Ovary (tissue), 3 donors: ENCODE measurements around the gene SDHAF2.

Experiments
- CTCF ChIP-seq, 3 donors: fragments of 450-650 bp in 2 of 3; fragments of 200-600 bp in 1 of 3; IDR thresholded peaks; one replicate each; pipeline versions ENCODE4 v1.5.1 to v1.8.0; 2016 to 2022; ENCODE audit warnings: antibody characterized with exemption in 3 of 3, mild to moderate bottlenecking in 1 of 3
- EP300 ChIP-seq: sonication (generic); formaldehyde crosslinking; IDR thresholded peaks from one replicate; pipeline ENCODE4 v1.6.1; 2017; ENCODE audit warnings: antibody characterized with exemption
- POLR2A ChIP-seq: fragments of 450-650 bp; IDR thresholded peaks from one replicate; pipeline ENCODE4 v1.6.1; 2017; ENCODE audit warnings: antibody characterized with exemption, mild to moderate bottlenecking, moderate library complexity
- donor health status: DM: no; HTN: no; CAD: no.

GRCh38 chr11:61401173-61401572 lies 28.8 kb upstream of the SDHAF2 start:
- TF ChIP-seq CTCF (IDR thresholded peaks at IDR 0.05) (no peak), POLR2A (no peak), EP300 (no peak)
